Neural progenitor cell (in vitro differentiated cells): ENCODE measurements around the gene PPP2R5C.

Experiments
- CTCF ChIP-seq: fragments of 200-600 bp; sonication (generic); IDR thresholded peaks from 2 replicates; pipeline ENCODE4 v1.5.1; 2017; ENCODE audit warnings: antibody characterized with exemption, mild to moderate bottlenecking
- EZH2phosphoT487 ChIP-seq: fragments of 200-600 bp; sonication (generic); IDR thresholded peaks from 2 replicates; pipeline ENCODE4 v1.6.1; 2017; ENCODE audit warnings: antibody characterized with exemption

GRCh38 chr14:101844219-101844618 lies 82.7 kb downstream of the PPP2R5C start:
- no peak for TF ChIP-seq EZH2phosphoT487
- TF ChIP-seq CTCF, result no peak
